Glutamatergic neuron (in vitro differentiated cells): ENCODE results near the gene GNAL. TPM values are rescaled to one million over a fixed set of nuclear protein-coding genes. Genes with fewer than 3 reads are reported as not detected.
"Not testable (repeated sequence)": the region's sequence is repeated elsewhere in the genome, so short reads cannot be mapped to it uniquely, and the experiment has no call there.

Experiments
- DNase-seq: peaks from one replicate; pipeline ENCODE4 v3.0.0; 2022
- H3K27ac Mint-ChIP-seq: one replicate; pipeline ENCODE4 v1.8.0; 2020; ENCODE audit warnings: mild to moderate bottlenecking, mixed read lengths, inconsistent platforms; ENCODE audit not compliant: unreplicated experiment
- H3K27me3 Mint-ChIP-seq: one replicate; pipeline ENCODE4 v1.8.0; 2020; ENCODE audit warnings: mild to moderate bottlenecking, moderate library complexity, mixed read lengths, inconsistent platforms; ENCODE audit not compliant: unreplicated experiment
- H3K36me3 Mint-ChIP-seq: one replicate; pipeline ENCODE4 v1.8.0; 2020; ENCODE audit warnings: mild to moderate bottlenecking, mixed read lengths, inconsistent platforms; ENCODE audit not compliant: unreplicated experiment
- H3K4me1 Mint-ChIP-seq: one replicate; pipeline ENCODE4 v1.8.0; 2020; ENCODE audit warnings: mild to moderate bottlenecking, low read depth, mixed read lengths, inconsistent platforms; ENCODE audit not compliant: unreplicated experiment
- H3K4me3 Mint-ChIP-seq: one replicate; pipeline ENCODE4 v1.8.0; 2020; ENCODE audit warnings: mild to moderate bottlenecking, mixed read lengths, inconsistent platforms; ENCODE audit not compliant: unreplicated experiment
- H3K9me3 Mint-ChIP-seq: one replicate; pipeline ENCODE4 v1.8.0; 2020; ENCODE audit warnings: mild to moderate bottlenecking, moderate library complexity, mixed read lengths, inconsistent platforms; ENCODE audit not compliant: unreplicated experiment
- total RNA-seq: library from RNA; stranded (reverse); fragmentation: NEBNext Ultra II Directional; extraction: Animal tissue kit (Norgen Biotek cat#: 25700); gene quantifications from one replicate; pipeline ENCODE4 v1.2.1, GENCODE V29; 2021; ENCODE audit not compliant: unreplicated experiment
- TF ChIP-seq, protein P1 (sequence below): fragments of 200-600 bp; sonication (generic); IDR thresholded peaks from one replicate; pipeline ENCODE4 v1.5.0; 2021; ENCODE audit not compliant: partially characterized antibody, unreplicated experiment

GNAL gene
- total RNA-seq, 1 donor from 2014 or later: 52.5 TPM

DNA sequence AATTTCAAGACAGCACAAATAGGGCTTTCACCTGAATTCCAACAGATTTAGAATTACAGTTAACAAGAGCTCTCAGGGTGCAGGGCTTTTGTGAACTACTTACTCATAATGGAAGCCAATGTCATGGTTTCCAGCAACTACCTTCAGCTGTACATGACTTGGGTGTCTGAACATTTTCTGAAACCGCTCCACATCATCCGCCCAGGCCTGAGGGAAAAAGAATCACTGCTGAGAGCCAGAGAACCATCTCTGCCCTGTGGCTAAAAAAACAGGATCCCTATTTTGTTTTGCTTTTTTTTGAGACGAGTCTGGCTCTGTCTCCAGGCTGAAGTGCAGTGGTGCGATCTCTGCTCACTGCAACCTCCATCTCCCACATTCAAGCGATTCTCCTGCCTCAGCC is 200.2 kb downstream of the GNAL start:
- no peak overlapping the region for H3K27ac Mint-ChIP-seq
- H3K36me3 Mint-ChIP-seq: no peaks in the 10 kb centered on the region
- H3K9me3 Mint-ChIP-seq: no peaks in the 10 kb centered on the region
- TF ChIP-seq, protein P1, sequence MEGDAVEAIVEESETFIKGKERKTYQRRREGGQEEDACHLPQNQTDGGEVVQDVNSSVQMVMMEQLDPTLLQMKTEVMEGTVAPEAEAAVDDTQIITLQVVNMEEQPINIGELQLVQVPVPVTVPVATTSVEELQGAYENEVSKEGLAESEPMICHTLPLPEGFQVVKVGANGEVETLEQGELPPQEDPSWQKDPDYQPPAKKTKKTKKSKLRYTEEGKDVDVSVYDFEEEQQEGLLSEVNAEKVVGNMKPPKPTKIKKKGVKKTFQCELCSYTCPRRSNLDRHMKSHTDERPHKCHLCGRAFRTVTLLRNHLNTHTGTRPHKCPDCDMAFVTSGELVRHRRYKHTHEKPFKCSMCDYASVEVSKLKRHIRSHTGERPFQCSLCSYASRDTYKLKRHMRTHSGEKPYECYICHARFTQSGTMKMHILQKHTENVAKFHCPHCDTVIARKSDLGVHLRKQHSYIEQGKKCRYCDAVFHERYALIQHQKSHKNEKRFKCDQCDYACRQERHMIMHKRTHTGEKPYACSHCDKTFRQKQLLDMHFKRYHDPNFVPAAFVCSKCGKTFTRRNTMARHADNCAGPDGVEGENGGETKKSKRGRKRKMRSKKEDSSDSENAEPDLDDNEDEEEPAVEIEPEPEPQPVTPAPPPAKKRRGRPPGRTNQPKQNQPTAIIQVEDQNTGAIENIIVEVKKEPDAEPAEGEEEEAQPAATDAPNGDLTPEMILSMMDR: no peak
- no peaks in the 10 kb centered on the region for H3K27me3 Mint-ChIP-seq
- no peak for DNase-seq
- no peaks in the 10 kb centered on the region for H3K4me1 Mint-ChIP-seq
- H3K4me3 Mint-ChIP-seq: no peak overlapping the region

DNA sequence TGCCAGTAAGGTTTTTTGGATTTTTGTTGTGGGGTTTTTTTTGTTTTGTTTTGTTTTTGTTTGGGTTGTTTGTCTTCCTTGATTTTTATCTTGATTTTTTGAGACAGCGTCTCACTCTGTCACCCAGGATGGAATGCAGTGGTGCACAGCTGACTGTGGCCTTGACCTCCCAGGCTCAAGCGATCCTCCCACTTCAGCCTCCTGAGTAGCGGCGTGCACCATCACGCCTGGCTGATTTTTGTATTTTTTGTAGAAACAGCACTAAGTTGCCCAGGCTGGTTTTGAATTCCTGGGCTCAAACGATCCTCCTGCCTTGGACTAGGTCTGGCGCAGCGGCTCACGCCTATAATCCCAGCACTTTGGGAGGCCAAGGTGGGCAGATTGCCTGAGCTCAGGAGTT is 202.7 kb downstream of the GNAL start:
- Mint-ChIP-seq H3K4me3 (no peak overlapping the region), H3K27ac (no peak overlapping the region), H3K27me3 (no peaks in the 10 kb centered on the region), H3K4me1 (no peaks in the 10 kb centered on the region), H3K9me3 (no peaks in the 10 kb centered on the region), H3K36me3 (no peaks in the 10 kb centered on the region)
- no peak for DNase-seq
- TF ChIP-seq, protein P1: no peak

DNA sequence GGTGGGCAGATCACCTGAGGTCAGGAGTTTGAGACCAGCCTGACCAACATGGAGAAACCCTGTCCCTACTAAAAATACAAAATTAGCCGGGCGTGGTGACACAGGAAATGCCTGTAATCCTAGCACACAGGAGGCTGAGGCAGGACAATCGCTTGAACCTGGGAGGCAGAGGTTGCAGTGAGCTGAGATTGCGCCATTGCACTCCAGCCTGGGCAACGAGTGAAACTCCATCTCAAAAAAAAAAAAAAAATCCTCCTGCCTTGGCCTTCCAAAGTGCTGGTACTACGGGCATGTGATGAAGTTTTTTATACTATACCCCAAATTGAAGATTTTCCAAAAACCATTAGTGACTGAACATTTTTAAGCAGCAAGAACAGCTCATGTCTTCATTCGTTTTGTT is 203.4 kb downstream of the GNAL start:
- H3K4me3 Mint-ChIP-seq, H3K4me1 Mint-ChIP-seq, H3K9me3 Mint-ChIP-seq, H3K27ac Mint-ChIP-seq, H3K36me3 Mint-ChIP-seq, DNase-seq, H3K27me3 Mint-ChIP-seq: not testable (repeated sequence)

DNA sequence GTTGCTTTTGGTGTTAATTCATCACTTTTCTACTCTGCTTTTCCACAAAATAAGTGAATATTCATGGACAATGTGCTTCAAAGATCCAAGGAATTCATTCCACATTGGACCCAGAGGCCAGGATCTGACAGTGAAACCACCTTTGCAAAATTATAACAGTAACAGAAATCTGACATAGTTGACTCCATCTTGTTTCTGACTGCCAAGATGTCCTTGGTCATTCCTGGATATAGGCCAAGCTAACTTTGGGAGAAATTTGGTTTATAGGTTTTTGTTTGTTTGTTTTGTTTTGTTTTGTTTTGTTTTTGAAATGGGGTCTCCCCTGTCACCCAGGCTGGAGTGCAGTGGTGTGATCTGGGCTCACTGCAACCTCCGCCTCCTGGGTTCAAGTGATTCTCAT is 208.7 kb downstream of the GNAL start:
- H3K27me3 Mint-ChIP-seq: no peaks in the 10 kb centered on the region

DNA sequence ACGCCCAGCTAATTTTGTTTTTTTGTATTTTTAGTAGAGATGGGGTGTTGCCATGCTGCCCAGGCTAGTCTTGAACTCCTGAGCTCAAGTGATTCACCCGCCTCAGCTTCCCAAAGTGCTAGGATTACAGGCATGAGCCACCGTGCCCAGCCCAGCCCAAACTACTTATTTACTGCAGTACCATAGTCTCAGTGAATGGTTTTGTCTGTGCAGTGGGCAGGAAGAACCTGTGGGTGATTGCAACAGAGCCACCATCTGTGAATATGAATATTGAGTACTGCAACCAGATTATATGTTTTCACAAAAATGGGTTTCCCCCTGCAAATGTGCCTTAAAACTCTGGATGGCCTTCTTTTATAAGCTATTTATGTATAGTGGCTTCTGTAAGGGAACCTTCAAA is 210.0 kb downstream of the GNAL start:
- Mint-ChIP-seq H3K27ac (no peak overlapping the region), H3K36me3 (peaks cover 4% of the 10 kb centered on the region), H3K4me3 (no peak overlapping the region), H3K4me1 (no peaks in the 10 kb centered on the region), H3K9me3 (peaks cover 5% of the 10 kb centered on the region), H3K27me3 (no peaks in the 10 kb centered on the region)
- DNase-seq: no peak
- TF ChIP-seq, protein P1: no peak

More for the DNA sequence above, 208.7 kb downstream of the GNAL start:
- Mint-ChIP-seq H3K9me3 (peaks cover 3% of the 10 kb centered on the region), H3K4me3 (no peak overlapping the region), H3K27ac (no peak overlapping the region), H3K4me1 (no peaks in the 10 kb centered on the region), H3K36me3 (no peaks in the 10 kb centered on the region)
- TF ChIP-seq, protein P1: no peak
- DNase-seq: no peak
